ENCODE results near the gene FSTL4. TPM values are rescaled to one million over a fixed set of nuclear protein-coding genes. Genes with fewer than 3 reads are reported as not detected.
"Not testable (repeated sequence)": the region's sequence is repeated elsewhere in the genome, so short reads cannot be mapped to it uniquely, and the experiment has no call there.

The FSTL4 gene
- total RNA-seq, 4 donors from 2014 or later, result 0.27 to 1.6 (median 0.35) TPM; not detected in 1

- Histone ChIP-seq H3K36me3 (no peaks in the 10 kb centered on the region), H3K4me3 (no peak overlapping the region), H3K9me3 (no peaks in the 10 kb centered on the region), H3K27me3 (no peaks in the 10 kb centered on the region), H3K4me1 (peaks cover 0 to 9% (median 0%) of the 10 kb centered on the region in 4 donors), H3K27ac (no peak overlapping the region)
- TF ChIP-seq CTCF (IDR thresholded peaks at IDR 0.05), result no peak
- no peak for TF ChIP-seq POLR2A (IDR thresholded peaks at IDR 0.05)
- DNase-seq, result no peak
Measured at GRCh38 chr5:133220851-133221674, 391.3 kb downstream of the FSTL4 start.

GRCh38 chr5:133219296-133219695, 393.0 kb downstream of the FSTL4 start:
- Histone ChIP-seq H3K36me3 (no peaks in the 10 kb centered on the region), H3K9me3 (no peaks in the 10 kb centered on the region), H3K27me3 (no peaks in the 10 kb centered on the region), H3K27ac (no peak overlapping the region), H3K4me1 (no peaks in the 10 kb centered on the region), H3K4me3 (no peak overlapping the region)
- TF ChIP-seq CTCF (IDR thresholded peaks at IDR 0.05) (no peak), POLR2A (IDR thresholded peaks at IDR 0.05) (no peak)
- no peak for DNase-seq

- H3K9me3 ChIP-seq, H3K36me3 ChIP-seq, H3K4me1 ChIP-seq, DNase-seq, H3K27me3 ChIP-seq, H3K27ac ChIP-seq, H3K4me3 ChIP-seq: not testable (repeated sequence)
Measured at GRCh38 chr5:133216138-133216537, 396.2 kb downstream of the FSTL4 start.

GRCh38 chr5:133214153-133214820, 398.1 kb downstream of the FSTL4 start:
- H3K27ac ChIP-seq, result no peak overlapping the region
- H3K36me3 ChIP-seq, result no peaks in the 10 kb centered on the region
- TF ChIP-seq POLR2A (IDR thresholded peaks at IDR 0.05) (no peak), CTCF (IDR thresholded peaks at IDR 0.05) (no peak)
- no peaks in the 10 kb centered on the region for H3K9me3 ChIP-seq
- no peak for DNase-seq
- H3K4me3 ChIP-seq, result no peak overlapping the region
- no peaks in the 10 kb centered on the region for H3K27me3 ChIP-seq
- H3K4me1 ChIP-seq, result no peaks in the 10 kb centered on the region

- no peaks in the 10 kb centered on the region for H3K4me1 ChIP-seq
- TF ChIP-seq CTCF (IDR thresholded peaks at IDR 0.05) (no peak), POLR2A (IDR thresholded peaks at IDR 0.05) (no peak)
- no peak for DNase-seq
Measured at GRCh38 chr5:133205649-133206048, 406.7 kb downstream of the FSTL4 start.

GRCh38 chr5:133205204-133205603, 407.1 kb downstream of the FSTL4 start:
- DNase-seq, result no peak
- TF ChIP-seq CTCF (IDR thresholded peaks at IDR 0.05) (no peak), POLR2A (IDR thresholded peaks at IDR 0.05) (no peak)

More at GRCh38 chr5:133205649-133206048, 406.7 kb downstream of the FSTL4 start:
- H3K27ac ChIP-seq, result no peak overlapping the region
- H3K4me3 ChIP-seq, result no peak overlapping the region
- H3K36me3 ChIP-seq, result no peaks in the 10 kb centered on the region
- H3K9me3 ChIP-seq, result no peaks in the 10 kb centered on the region
- no peaks in the 10 kb centered on the region for H3K27me3 ChIP-seq

More at GRCh38 chr5:133205204-133205603, 407.1 kb downstream of the FSTL4 start:
- Histone ChIP-seq H3K27ac (no peak overlapping the region), H3K4me1 (no peaks in the 10 kb centered on the region), H3K4me3 (no peak overlapping the region), H3K27me3 (no peaks in the 10 kb centered on the region), H3K9me3 (no peaks in the 10 kb centered on the region), H3K36me3 (no peaks in the 10 kb centered on the region)

Data from Peyer's patch (tissue), 4 donors.